ENCODE results near the gene ARHGAP33.

ARHGAP33 gene

DNA sequence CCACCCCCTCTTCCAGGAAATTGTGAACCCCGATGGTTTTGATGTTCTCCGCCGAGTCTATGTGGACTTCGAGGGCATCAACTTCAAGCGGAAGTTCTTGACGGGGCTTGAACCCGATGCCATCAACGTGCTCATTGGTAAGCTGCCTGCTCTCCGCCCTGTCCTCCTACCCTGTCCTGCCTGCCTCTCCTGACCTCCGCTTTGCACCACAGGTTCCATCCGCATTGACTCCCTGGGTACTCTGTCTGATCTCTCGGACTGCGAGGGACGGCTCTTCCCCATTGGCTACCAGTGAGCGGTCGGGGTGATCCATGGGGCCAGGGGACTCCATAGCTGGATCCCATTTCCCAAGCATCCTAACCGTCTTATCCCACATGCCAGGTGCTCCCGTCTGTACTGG lies 45.0 kb upstream of the ARHGAP33 start:
- no peak overlapping the region for H3K27ac ChIP-seq
- H3K4me3 ChIP-seq: no peak overlapping the region
- no peak for DNase-seq (ENCODE audit: low spot score)
- TF ChIP-seq, protein P1, sequence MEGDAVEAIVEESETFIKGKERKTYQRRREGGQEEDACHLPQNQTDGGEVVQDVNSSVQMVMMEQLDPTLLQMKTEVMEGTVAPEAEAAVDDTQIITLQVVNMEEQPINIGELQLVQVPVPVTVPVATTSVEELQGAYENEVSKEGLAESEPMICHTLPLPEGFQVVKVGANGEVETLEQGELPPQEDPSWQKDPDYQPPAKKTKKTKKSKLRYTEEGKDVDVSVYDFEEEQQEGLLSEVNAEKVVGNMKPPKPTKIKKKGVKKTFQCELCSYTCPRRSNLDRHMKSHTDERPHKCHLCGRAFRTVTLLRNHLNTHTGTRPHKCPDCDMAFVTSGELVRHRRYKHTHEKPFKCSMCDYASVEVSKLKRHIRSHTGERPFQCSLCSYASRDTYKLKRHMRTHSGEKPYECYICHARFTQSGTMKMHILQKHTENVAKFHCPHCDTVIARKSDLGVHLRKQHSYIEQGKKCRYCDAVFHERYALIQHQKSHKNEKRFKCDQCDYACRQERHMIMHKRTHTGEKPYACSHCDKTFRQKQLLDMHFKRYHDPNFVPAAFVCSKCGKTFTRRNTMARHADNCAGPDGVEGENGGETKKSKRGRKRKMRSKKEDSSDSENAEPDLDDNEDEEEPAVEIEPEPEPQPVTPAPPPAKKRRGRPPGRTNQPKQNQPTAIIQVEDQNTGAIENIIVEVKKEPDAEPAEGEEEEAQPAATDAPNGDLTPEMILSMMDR (IDR thresholded peaks at IDR 0.05): no peak

DNA sequence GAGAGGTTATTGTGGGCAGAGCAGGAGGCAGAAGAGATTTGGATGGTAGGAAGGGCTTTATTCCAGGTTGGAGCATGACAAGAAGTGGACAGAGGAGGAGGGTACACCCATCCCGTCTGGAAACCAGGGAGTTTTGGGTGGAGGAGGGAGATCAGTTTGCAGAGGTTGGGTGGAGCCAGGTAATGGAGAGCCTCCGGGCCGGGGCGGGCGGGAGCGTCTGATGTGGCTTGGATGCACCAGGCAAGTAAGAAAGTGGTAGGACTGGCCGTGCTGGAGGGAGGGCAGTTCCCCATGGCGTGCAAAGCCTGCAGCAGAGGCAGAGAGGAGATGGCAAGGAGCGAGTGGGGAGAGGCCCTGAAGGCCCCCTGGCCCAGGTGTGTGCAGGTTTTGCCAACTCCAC lies 44.0 kb upstream of the ARHGAP33 start:
- Histone ChIP-seq H3K27ac (no peak overlapping the region), H3K4me3 (no peak overlapping the region)
- DNase-seq (ENCODE audit: low spot score): no peak
- TF ChIP-seq, protein P1 (IDR thresholded peaks at IDR 0.05): no peak

DNA sequence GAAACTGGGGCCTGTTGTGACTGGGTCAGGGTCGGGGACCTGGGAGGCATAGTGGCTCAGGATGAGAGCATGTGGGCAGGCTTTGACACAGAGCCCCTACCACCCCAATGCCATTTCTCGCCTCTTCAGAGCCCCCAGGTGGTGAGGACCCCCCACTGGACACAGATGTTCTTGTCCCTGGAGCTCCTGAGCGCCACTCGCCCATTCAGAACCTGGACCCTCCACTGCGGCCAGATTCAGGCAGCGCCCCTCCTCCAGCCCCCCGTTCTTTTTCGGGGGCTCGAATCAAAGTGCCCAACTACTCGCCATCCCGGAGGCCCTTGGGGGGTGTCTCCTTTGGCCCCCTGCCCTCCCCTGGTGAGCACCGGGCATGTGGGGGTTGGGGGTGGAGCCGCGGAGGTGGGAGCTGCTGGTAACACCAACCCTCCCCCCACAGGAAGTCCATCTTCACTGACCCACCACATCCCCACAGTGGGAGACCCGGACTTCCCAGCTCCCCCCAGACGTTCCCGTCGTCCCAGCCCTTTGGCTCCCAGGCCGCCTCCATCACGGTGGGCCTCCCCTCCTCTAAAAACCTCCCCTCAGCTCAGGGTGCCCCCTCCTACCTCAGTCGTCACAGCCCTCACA lies 43.5 kb upstream of the ARHGAP33 start:
- H3K27ac ChIP-seq: no peak overlapping the region
- DNase-seq (ENCODE audit: low spot score): no peak
- no peak overlapping the region for H3K4me3 ChIP-seq
- TF ChIP-seq, protein P1 (IDR thresholded peaks at IDR 0.05): no peak

DNA sequence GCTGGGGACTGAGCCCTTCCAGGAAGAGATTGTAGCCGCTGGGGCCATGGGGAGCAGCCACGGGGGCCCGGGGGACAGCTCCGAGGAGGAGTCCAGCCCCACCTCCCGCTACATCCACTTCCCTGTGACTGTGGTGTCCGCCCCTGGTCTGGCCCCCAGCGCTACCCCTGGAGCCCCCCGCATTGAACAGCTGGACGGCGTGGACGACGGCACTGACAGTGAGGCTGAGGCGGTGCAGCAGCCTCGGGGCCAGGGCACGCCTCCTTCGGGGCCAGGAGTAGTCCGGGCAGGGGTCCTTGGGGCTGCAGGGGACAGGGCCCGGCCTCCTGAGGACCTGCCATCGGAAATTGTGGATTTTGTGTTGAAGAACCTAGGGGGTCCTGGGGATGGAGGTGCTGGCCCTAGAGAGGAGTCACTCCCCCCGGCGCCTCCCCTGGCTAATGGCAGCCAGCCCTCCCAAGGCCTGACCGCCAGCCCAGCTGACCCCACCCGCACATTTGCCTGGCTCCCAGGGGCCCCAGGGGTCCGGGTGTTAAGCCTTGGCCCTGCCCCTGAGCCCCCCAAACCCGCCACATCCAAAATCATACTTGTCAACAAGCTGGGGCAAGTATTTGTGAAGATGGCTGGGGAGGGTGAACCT lies 42.7 kb upstream of the ARHGAP33 start:
- no peak overlapping the region for H3K27ac ChIP-seq
- H3K4me3 ChIP-seq: no peak overlapping the region
- DNase-seq (ENCODE audit: low spot score): no peak
- TF ChIP-seq, protein P1 (IDR thresholded peaks at IDR 0.05): no peak

DNA sequence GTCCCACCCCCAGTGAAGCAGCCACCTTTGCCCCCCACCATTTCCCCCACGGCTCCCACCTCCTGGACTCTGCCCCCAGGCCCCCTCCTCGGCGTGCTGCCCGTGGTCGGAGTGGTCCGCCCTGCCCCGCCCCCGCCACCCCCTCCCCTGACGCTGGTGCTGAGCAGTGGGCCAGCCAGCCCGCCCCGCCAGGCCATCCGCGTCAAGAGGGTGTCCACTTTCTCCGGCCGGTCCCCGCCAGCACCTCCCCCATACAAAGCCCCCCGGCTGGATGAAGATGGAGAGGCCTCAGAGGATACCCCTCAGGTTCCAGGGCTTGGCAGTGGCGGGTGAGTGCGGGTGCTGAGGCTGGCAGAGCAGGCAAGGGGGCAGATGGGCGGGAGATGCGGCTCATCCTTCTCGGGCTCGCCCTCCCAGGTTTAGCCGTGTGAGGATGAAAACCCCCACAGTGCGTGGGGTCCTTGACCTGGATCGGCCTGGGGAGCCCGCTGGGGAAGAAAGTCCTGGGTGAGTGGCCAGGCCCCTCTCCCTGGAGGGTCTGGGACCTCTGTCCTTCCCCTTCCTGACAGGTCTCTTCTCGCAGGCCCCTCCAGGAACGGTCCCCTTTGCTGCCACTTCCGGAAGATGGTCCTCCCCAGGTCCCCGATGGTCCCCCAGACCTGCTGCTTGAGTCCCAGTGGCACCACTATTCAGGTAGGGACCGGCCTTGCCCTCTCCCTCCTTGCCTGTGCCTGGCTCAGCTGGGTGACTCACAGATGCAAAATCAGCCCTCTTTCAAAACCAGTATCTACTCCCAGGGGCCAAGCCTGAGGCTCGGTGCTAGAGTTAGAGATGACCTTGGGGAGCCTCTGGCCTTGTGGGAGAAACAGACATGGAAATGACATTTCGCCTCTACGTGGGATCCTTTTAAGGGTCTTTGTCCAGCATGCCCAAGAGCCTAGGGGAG lies 41.9 kb upstream of the ARHGAP33 start:
- H3K4me3 ChIP-seq: no peak overlapping the region
- TF ChIP-seq, protein P1 (IDR thresholded peaks at IDR 0.05): no peak
- no peak overlapping the region for H3K27ac ChIP-seq
- DNase-seq (ENCODE audit: low spot score): no peak

DNA sequence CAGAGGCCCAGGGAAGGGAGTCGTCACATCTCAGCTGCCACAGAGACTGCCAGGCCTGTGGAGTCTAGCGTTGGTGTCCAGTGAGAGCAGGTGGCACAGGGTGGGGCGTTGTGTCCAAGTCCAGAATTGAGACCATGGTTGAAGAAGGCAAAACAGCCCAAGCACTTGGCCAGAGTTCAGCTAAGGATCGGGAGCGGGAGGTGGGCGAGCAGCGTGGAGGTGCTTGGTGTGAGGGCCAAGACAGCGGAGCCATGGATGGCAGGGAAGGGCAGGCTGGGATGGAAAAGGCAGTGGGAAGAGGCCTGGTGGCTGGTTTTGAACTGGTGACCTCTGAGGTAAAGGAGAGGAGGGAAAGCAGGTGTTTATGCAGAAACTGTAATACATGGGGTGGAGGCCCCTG lies 41.1 kb upstream of the ARHGAP33 start:
- TF ChIP-seq, protein P1 (IDR thresholded peaks at IDR 0.05): no peak
- DNase-seq (ENCODE audit: low spot score): no peak
- H3K27ac ChIP-seq: no peak overlapping the region
- no peak overlapping the region for H3K4me3 ChIP-seq
